ENCODE measurements around the gene NPAS4.
"Not testable (repeated sequence)": the region's sequence is repeated elsewhere in the genome, so short reads cannot be mapped to it uniquely, and the experiment has no call there.

The NPAS4 gene

GRCh38 chr11:66429983-66430602 lies 9.3 kb downstream of the NPAS4 start:
- DNase-seq (ENCODE audit: low read depth) = peak; percentile 75
- H3K4me3 ChIP-seq (ENCODE audit: low read length) = no peak overlapping the region

GRCh38 chr11:66431287-66431686 lies 10.5 kb downstream of the NPAS4 start:
- not testable (repeated sequence) for H3K4me3 ChIP-seq (ENCODE audit: low read length); DNase-seq (ENCODE audit: low read depth)

More at GRCh38 chr11:66429983-66430602, 9.3 kb downstream of the NPAS4 start:
- peak; percentile 84 for TF ChIP-seq CTCF (IDR thresholded peaks at IDR 0.05; ENCODE audit: insufficient read depth, low read depth, low read length, missing control alignments)

GRCh38 chr11:66431871-66432329 lies 11.1 kb downstream of the NPAS4 start:
- H3K4me3 ChIP-seq (ENCODE audit: low read length) = not testable (repeated sequence)
- peak; percentile 55 for DNase-seq (ENCODE audit: low read depth)

GRCh38 chr11:66432597-66432996 lies 11.8 kb downstream of the NPAS4 start:
- TF ChIP-seq CTCF (IDR thresholded peaks at IDR 0.05; ENCODE audit: insufficient read depth, low read depth, low read length, missing control alignments) = no peak
- no peak for DNase-seq (ENCODE audit: low read depth)

GRCh38 chr11:66437979-66438503 lies 17.2 kb downstream of the NPAS4 start:
- TF ChIP-seq CTCF (IDR thresholded peaks at IDR 0.05; ENCODE audit: insufficient read depth, low read depth, low read length, missing control alignments) = no peak
- peak overlapping the region; percentile 88 for H3K4me3 ChIP-seq (ENCODE audit: low read length)
- no peak for DNase-seq (ENCODE audit: low read depth)

More at GRCh38 chr11:66432597-66432996, 11.8 kb downstream of the NPAS4 start:
- H3K4me3 ChIP-seq (ENCODE audit: low read length) = no peak overlapping the region

DNA sequence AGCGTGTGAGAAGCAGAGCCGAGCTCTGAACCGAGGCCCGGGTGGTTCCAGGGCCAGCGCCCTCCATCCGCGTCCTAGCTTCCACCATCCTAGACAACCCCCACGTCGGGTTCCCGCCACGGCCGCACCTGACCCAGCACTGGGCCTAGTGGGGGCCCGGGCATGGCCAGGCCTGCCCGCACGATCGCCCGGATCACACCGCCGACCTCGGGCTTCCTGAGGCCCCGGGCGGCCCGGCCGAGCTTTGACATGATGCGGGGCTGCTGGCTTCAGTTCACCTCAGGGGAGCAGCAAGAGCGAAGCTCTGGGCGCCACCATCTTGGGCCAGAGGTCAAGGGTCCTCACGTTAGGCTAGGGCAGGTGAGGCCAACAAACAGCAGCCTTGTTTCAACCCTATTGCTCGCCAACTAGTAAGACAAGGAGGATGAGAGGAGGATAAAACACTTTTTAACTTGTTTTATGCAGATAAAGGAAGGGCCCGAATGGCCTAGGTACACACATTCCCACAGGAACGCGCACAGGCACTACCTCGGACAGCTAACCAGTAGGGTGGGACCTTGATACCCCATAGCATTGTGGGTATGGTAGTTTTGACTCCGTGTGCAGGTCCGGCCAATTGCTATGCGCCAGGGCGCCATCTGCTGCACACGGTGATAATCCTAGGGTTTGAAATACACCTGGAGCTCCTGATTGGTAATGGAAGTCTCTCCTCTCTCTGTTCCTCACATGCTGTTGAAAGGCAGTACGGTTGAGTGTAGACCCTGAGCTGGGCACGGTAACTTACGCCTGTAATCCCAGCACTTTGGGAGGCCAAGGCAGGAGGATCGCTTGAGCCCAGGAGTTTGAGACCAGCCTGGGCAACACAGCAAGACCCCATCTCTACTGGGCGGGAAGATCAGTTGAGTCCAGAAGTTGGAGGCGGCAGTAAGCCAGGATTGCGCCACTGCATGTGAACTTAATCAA lies 17.9 kb downstream of the NPAS4 start, which contains the start of gene MRPL11:
Gene MRPL11 (minus strand): TSS at position 345 of the 963 bp plus-strand sequence. CDS start 94 bp downstream, at position 251.
- H3K4me3 ChIP-seq (ENCODE audit: low read length) = peak within 1 kb of the TSS; percentile 88
- DNase-seq (ENCODE audit: low read depth) = peak; percentile 96
- TF ChIP-seq CTCF (IDR thresholded peaks at IDR 0.05; ENCODE audit: insufficient read depth, low read depth, low read length, missing control alignments) = peak; percentile 72

GRCh38 chr11:66440101-66440939 lies 19.5 kb downstream of the NPAS4 start:
- DNase-seq (ENCODE audit: low read depth); H3K4me3 ChIP-seq (ENCODE audit: low read length): not testable (repeated sequence)

GRCh38 chr11:66440940-66441282 lies 20.1 kb downstream of the NPAS4 start:
- not testable (repeated sequence) for DNase-seq (ENCODE audit: low read depth); H3K4me3 ChIP-seq (ENCODE audit: low read length)
